Keratinocyte (primary cell): ENCODE data around the gene RPRML. TPM values are rescaled to one million over a fixed set of nuclear protein-coding genes. Genes with fewer than 3 reads are reported as not detected.

Source experiments
- DNase-seq: peaks from one replicate; pipeline ENCODE4 v3.0.0-alpha.2; 2011; ENCODE audit warnings: low read depth, missing footprints, low spot score
- FAIRE-seq: peaks from 2 replicates; lab custom pipeline; 2011; peaks lifted over from hg19 to GRCh38; lab: Jason Lieb, UNC
- H2AFZ ChIP-seq: 2 replicates; pipeline ENCODE4 v1.6.0; 2012; ENCODE audit warnings: low read length, control low read depth, inconsistent platforms; ENCODE audit not compliant: control insufficient read depth
- H3K27ac ChIP-seq: 2 replicates; pipeline ENCODE4 v1.5.1; 2011; ENCODE audit warnings: low read length; ENCODE audit not compliant: control insufficient read depth, insufficient read depth
- H3K27me3 ChIP-seq: 3 replicates; pipeline ENCODE4 v1.6.0; 2011; ENCODE audit warnings: low read length; ENCODE audit not compliant: control insufficient read depth, insufficient read depth; ENCODE audit errors: extremely low read depth
- H3K36me3 ChIP-seq, 2 experiments: 2 replicates in 1 of 2; 3 replicates in 1 of 2; pipeline ENCODE4 v1.5.1; 2011; ENCODE audit warnings: low read length in 2 of 2, mild to moderate bottlenecking in 1 of 2; ENCODE audit not compliant: control insufficient read depth in 2 of 2, insufficient read depth in 2 of 2; ENCODE audit errors: extremely low read depth in 1 of 2
- H3K4me1 ChIP-seq: 3 replicates; pipeline ENCODE4 v1.5.1; 2011; ENCODE audit warnings: low read length; ENCODE audit not compliant: control insufficient read depth, insufficient read depth; ENCODE audit errors: extremely low read depth
- H3K4me2 ChIP-seq: 3 replicates; pipeline ENCODE4 v1.6.0; 2011; ENCODE audit warnings: low read depth, low read length; ENCODE audit not compliant: control insufficient read depth, insufficient read depth; ENCODE audit errors: extremely low read depth
- H3K4me3 ChIP-seq, 3 experiments: fragments of 200-600 bp in 1 of 3; sonication (generic) in 1 of 3; 2 replicates in 2 of 3; 3 replicates in 1 of 3; pipeline ENCODE4 v1.5.1; 2011 to 2016; ENCODE audit warnings: low read length in 3 of 3, mild to moderate bottlenecking in 3 of 3, control low read depth in 2 of 3, inconsistent platforms in 1 of 3, low read depth in 1 of 3, mixed read lengths in 1 of 3, mixed run types in 1 of 3, moderate library complexity in 1 of 3; ENCODE audit not compliant: control insufficient read depth in 2 of 3, insufficient read depth in 2 of 3; ENCODE audit errors: extremely low read depth in 1 of 3
- H3K79me2 ChIP-seq: 2 replicates; pipeline ENCODE4 v1.6.0; 2012; ENCODE audit warnings: low read length; ENCODE audit not compliant: control insufficient read depth, insufficient read depth
- H3K9ac ChIP-seq: 3 replicates; pipeline ENCODE4 v1.6.0; 2011; ENCODE audit warnings: low read length; ENCODE audit not compliant: control insufficient read depth, insufficient read depth; ENCODE audit errors: extremely low read depth
- H3K9me1 ChIP-seq: 3 replicates; pipeline ENCODE4 v1.6.0; 2011; ENCODE audit warnings: low read length; ENCODE audit not compliant: control insufficient read depth, insufficient read depth; ENCODE audit errors: extremely low read depth
- H3K9me3 ChIP-seq: 2 replicates; pipeline ENCODE4 v1.5.1; 2012; ENCODE audit warnings: low read depth, low read length; ENCODE audit not compliant: control insufficient read depth
- H4K20me1 ChIP-seq: 3 replicates; pipeline ENCODE4 v1.6.0; 2011; ENCODE audit warnings: low read length; ENCODE audit not compliant: control insufficient read depth, insufficient read depth; ENCODE audit errors: extremely low read depth
- EZH2 ChIP-seq: IDR thresholded peaks from one replicate; pipeline ENCODE4 v1.6.1; 2012; ENCODE audit warnings: inconsistent platforms, mild to moderate bottlenecking, low read length, moderate library complexity
- dilution Hi-C: fragments of 300-500 bp; cut with MboI; formaldehyde crosslinking; loops from one replicate; pipeline ENCODE4 v1.7.0; 2020; ENCODE audit warnings: low sequenced_read_pairs; ENCODE audit not compliant: extremely low pct_ligation_motif_present
- polyA plus RNA-seq, 5 experiments: library from polyadenylated mRNA; depleted of rRNA in 3 of 5; stranded (reverse) in 3 of 5; stranded (forward) in 1 of 5; unstranded in 1 of 5; fragments of >200 nt; gene quantifications; 1 replicate in 1 of 5; 2 replicates in 3 of 5; 3 replicates in 1 of 5; pipeline versions ENCODE4 v1.2.1 to v1.2.3, GENCODE V29; 2011 to 2012; ENCODE audit warnings: missing spikeins in 2 of 5, low read depth in 1 of 5, low replicate concordance in 1 of 5
- TF ChIP-seq, protein P1 (sequence below), 3 experiments: IDR thresholded peaks in 1 of 3; conservative IDR thresholded peaks in 1 of 3; optimal IDR thresholded peaks in 1 of 3; 2 replicates in 2 of 3; 3 replicates in 1 of 3; pipeline versions ENCODE3 to v1.5.1; 2011; ENCODE audit warnings: low read length in 3 of 3, mild to moderate bottlenecking in 3 of 3, moderate library complexity in 2 of 3, control low read depth in 1 of 3, inconsistent platforms in 1 of 3; ENCODE audit not compliant: insufficient read depth in 2 of 3; ENCODE audit errors: extremely low read depth in 1 of 3

Gene RPRML
- polyA plus RNA-seq, 1 donor (not counting 4 experiments of a cell fraction or from before 2014, with no cell fraction given): not detected

DNA sequence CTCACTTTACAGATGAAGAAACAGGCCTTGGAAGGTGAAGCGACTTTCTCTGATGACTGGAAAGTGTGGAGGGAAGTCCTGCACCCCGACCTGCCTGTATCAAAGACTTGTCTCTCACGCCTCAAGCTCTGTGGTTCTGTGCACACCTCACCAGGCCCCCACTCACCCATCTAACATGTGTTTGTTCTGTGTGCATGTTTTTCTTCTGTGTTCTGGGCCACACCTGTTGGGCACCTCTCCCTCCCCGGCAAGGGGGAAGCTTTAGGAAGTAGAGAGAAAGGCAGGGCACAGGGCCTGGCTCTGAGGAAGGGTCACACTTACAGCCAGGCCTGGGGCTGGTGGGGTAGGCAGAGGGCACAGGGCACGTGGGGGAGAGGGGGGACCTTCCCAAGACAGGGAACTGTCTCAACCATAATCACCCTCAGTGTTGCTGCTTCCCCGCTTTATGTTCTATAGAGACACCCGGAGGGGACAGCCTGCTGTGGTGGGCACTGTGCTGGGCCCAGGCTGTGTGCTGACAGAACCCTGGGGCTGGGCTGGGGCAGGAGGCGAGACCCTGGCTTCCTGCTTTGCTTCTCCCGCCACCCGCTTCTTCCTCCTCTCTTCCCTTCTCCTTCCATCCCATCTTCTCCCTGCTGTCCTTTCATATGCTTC lies 7.3 kb downstream of the RPRML start:
- H3K4me3 ChIP-seq: no peak overlapping the region
- H3K9me3 ChIP-seq: no peaks in the 10 kb centered on the region
- H3K9ac ChIP-seq: no peak overlapping the region
- peaks cover 3% of the 10 kb centered on the region for H4K20me1 ChIP-seq
- dilution Hi-C loops: no loop called here
- H3K9me1 ChIP-seq: no peaks in the 10 kb centered on the region
- no peak overlapping the region for H3K27ac ChIP-seq
- DNase-seq (no peak), FAIRE-seq (no peak)
- H3K4me2 ChIP-seq: no peak overlapping the region
- peaks cover 50% of the 10 kb centered on the region for H3K27me3 ChIP-seq
- H3K4me1 ChIP-seq: no peaks in the 10 kb centered on the region
- H2AFZ ChIP-seq: no peak overlapping the region
- TF ChIP-seq, protein P1, sequence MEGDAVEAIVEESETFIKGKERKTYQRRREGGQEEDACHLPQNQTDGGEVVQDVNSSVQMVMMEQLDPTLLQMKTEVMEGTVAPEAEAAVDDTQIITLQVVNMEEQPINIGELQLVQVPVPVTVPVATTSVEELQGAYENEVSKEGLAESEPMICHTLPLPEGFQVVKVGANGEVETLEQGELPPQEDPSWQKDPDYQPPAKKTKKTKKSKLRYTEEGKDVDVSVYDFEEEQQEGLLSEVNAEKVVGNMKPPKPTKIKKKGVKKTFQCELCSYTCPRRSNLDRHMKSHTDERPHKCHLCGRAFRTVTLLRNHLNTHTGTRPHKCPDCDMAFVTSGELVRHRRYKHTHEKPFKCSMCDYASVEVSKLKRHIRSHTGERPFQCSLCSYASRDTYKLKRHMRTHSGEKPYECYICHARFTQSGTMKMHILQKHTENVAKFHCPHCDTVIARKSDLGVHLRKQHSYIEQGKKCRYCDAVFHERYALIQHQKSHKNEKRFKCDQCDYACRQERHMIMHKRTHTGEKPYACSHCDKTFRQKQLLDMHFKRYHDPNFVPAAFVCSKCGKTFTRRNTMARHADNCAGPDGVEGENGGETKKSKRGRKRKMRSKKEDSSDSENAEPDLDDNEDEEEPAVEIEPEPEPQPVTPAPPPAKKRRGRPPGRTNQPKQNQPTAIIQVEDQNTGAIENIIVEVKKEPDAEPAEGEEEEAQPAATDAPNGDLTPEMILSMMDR (optimal IDR thresholded peaks at IDR 0.05 in 1 of 3, IDR thresholded peaks at IDR 0.05 in 1 of 3, conservative IDR thresholded peaks at IDR 0.05 in 1 of 3; ENCODE audit: extremely low read depth in 1 of 3, insufficient read depth in 2 of 3, low read length in 3 of 3): no peak
- TF ChIP-seq EZH2: no peak
- no peaks in the 10 kb centered on the region for H3K36me3 ChIP-seq
- no peaks in the 10 kb centered on the region for H3K79me2 ChIP-seq

DNA sequence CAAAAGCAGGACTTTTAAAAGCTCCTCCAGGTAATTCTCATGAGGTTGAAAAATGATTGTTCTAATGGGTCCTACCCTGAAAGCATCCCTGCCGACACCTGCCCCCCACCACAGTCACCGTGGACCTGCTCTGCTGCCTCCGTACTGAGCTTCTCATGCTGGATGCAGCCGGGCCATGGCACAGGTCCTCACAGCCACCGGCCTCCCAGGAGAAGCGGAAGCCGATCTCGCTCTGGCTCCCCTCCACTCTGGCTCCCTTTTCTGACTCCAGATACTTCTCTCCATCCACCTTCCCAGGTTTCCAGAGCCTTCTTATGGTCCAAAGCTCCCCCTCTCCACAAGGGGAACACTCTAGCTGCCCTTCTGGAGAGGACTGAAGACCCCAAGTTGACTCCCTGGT lies 10.2 kb downstream of the RPRML start:
- Histone ChIP-seq H3K79me2 (no peaks in the 10 kb centered on the region), H3K27me3 (peaks cover 49% of the 10 kb centered on the region), H3K9me3 (no peaks in the 10 kb centered on the region), H3K9ac (no peak overlapping the region), H4K20me1 (peaks cover 3% of the 10 kb centered on the region), H3K4me3 (no peak overlapping the region), H3K9me1 (no peaks in the 10 kb centered on the region), H3K4me1 (no peaks in the 10 kb centered on the region), H3K36me3 (no peaks in the 10 kb centered on the region), H3K4me2 (no peak overlapping the region), H3K27ac (no peak overlapping the region), H2AFZ (no peak overlapping the region)
- TF ChIP-seq EZH2: no peak
- TF ChIP-seq, protein P1 (optimal IDR thresholded peaks at IDR 0.05 in 1 of 3, IDR thresholded peaks at IDR 0.05 in 1 of 3, conservative IDR thresholded peaks at IDR 0.05 in 1 of 3; ENCODE audit: extremely low read depth in 1 of 3, insufficient read depth in 2 of 3, low read length in 3 of 3): no peak
- DNase-seq (no peak), FAIRE-seq (no peak)
- dilution Hi-C loops: no loop called here
